Breast epithelium (tissue), 4 donors: ENCODE results near the gene SETD3. TPM values are rescaled to one million over a fixed set of nuclear protein-coding genes. Genes with fewer than 3 reads are reported as not detected.

Source experiments
- DNase-seq, 2 donors: peaks; one replicate each; pipeline ENCODE4 v3.0.0-alpha.2; 2019; ENCODE audit warnings: low spot score in 2 of 2
- H3K27ac ChIP-seq, 2 donors: fragments of 200-600 bp; sonication (generic) in 1 of 2; one replicate each; pipeline ENCODE4 v1.5.1; 2016 to 2019; ENCODE audit warnings: mild to moderate bottlenecking in 1 of 2
- H3K27me3 ChIP-seq, 2 donors: fragments of 200-600 bp; sonication (generic) in 1 of 2; one replicate each; pipeline versions ENCODE4 v1.5.1 to v1.6.0; 2017 to 2019; ENCODE audit warnings: control low read depth in 1 of 2, mild to moderate bottlenecking in 1 of 2
- H3K36me3 ChIP-seq: fragments of 200-600 bp; one replicate; pipeline ENCODE4 v1.5.1; 2019
- H3K4me1 ChIP-seq, 2 donors: fragments of 200-600 bp; sonication (generic); one replicate each; pipeline ENCODE4 v1.5.1; 2016 to 2019; ENCODE audit warnings: control low read depth in 1 of 2
- H3K4me3 ChIP-seq, 3 donors: fragments of 200-600 bp; sonication (generic); 1 replicate in 2 of 3; 2 replicates in 1 of 3; pipeline ENCODE4 v1.5.1; 2016 to 2019; ENCODE audit warnings: mild to moderate bottlenecking in 3 of 3, moderate library complexity in 2 of 3
- H3K9me3 ChIP-seq, 2 donors: fragments of 200-600 bp; sonication (generic) in 1 of 2; one replicate each; pipeline ENCODE4 v1.5.1; 2016 to 2019; ENCODE audit warnings: control low read depth in 1 of 2
- POLR2A ChIP-seq: fragments of 450-650 bp; IDR thresholded peaks from one replicate; pipeline ENCODE4 v1.6.1; 2016; ENCODE audit warnings: antibody characterized with exemption, mild to moderate bottlenecking, moderate library complexity
- POLR2AphosphoS5 ChIP-seq, 3 donors: sonication (generic); formaldehyde crosslinking; IDR thresholded peaks; one replicate each; pipeline ENCODE4 v1.6.1; 2017; ENCODE audit warnings: antibody characterized with exemption in 3 of 3
- intact Hi-C: fragments of 100-400 bp; cut with DNase I; formaldehyde crosslinking; loops from one replicate; pipeline ENCODE4 v1.15.1; 2023; ENCODE audit warnings: low total_unique reads
- total RNA-seq, 3 donors: library from RNA; depleted of rRNA; stranded (reverse); fragments of >200 nt; gene quantifications; one replicate each; pipeline ENCODE4 v1.1.0, GENCODE V29; 2016
- TF ChIP-seq, protein P1 (sequence below), 3 donors: fragments of 450-650 bp; IDR thresholded peaks; one replicate each; pipeline ENCODE4 v1.5.1; 2016 to 2017; ENCODE audit warnings: antibody characterized with exemption in 3 of 3, mild to moderate bottlenecking in 3 of 3, moderate library complexity in 3 of 3

SETD3 gene
- total RNA-seq, 3 donors from 2014 or later: 79.0 to 101 (median 89.9) TPM

DNA sequence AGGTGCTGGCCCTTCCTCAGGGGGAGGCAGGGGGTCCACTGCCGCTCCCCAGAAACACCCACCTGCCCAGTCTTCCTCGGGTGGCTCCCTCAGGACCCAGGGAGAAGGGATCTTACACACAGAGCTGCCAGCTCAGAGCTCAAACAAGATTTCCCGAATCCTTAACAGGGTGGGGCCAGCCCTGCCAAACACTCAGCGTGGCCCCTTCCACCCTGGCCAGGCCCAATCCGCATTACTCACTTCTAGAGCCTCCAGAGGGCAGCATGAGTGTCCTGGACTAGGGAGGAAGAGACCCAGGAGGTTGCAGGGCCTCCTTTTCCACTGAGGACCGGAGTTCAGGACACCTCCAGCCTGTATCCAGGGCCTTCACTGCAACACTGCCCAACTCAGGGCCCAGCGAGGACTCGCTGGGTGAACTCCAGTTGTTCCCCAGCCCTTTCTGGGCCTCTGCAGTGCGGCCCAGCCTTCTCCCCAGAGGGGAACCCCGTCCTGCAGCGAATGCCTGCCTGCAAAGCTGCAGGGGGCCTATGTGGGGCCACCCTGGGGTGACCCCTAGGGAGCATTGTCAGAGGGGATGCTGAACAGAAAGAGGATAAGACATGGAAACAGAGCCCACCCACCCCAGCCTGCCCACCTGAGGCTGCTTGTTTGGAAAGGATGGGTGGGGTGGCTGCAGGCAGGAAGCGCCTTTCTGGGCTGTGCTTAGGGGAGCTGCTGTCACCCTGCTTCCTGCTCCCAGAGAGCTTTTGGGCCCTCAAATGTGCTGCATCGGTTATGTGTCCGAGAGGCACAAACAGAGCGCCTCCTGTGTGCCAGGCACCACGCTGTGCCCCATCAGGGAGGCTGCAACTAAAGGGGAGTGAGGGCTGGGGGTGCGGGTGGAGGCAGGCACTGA is 44.4 kb upstream of the SETD3 start:
- intact Hi-C loops: no loop called here
- H3K4me1 ChIP-seq: peaks cover 0 to 8% of the 10 kb centered on the region in 2 donors
- no peak for TF ChIP-seq POLR2AphosphoS5 (IDR thresholded peaks at IDR 0.05)

DNA sequence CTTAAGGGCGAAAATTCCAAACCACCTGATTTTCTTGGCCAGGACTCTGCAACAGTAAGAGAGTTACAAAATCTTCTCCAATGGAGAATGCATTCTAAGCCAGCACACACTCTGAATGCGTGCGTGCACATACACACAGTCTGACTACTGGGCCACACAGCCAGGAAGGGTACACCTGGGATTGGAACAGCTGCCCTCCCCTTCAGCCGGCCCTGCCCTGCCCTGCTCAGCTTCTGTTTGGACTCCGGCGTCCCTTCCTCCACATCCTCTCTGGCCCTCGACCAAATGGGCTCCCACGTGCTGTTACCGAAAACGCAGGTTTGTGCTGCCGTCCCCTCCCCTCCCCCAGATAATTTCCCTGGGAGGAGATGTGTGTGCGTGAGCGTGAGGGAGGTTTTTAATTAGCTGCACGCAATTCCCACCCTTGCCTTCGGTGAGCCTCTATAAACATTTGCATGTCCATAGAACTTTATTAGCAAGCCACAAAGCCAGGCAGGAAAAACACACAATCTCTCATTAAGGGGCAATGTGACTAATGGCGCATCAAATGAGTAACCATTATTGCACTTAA is 43.5 kb upstream of the SETD3 start:
- Histone ChIP-seq H3K4me3 (no peak overlapping the region), H3K36me3 (no peaks in the 10 kb centered on the region), H3K9me3 (no peaks in the 10 kb centered on the region), H3K27ac (no peak overlapping the region), H3K4me1 (peaks cover 0 to 8% of the 10 kb centered on the region in 2 donors), H3K27me3 (no peaks in the 10 kb centered on the region)
- no peak for DNase-seq
- intact Hi-C loops: no loop called here
- TF ChIP-seq POLR2AphosphoS5 (IDR thresholded peaks at IDR 0.05) (no peak), POLR2A (no peak)
- TF ChIP-seq, protein P1, sequence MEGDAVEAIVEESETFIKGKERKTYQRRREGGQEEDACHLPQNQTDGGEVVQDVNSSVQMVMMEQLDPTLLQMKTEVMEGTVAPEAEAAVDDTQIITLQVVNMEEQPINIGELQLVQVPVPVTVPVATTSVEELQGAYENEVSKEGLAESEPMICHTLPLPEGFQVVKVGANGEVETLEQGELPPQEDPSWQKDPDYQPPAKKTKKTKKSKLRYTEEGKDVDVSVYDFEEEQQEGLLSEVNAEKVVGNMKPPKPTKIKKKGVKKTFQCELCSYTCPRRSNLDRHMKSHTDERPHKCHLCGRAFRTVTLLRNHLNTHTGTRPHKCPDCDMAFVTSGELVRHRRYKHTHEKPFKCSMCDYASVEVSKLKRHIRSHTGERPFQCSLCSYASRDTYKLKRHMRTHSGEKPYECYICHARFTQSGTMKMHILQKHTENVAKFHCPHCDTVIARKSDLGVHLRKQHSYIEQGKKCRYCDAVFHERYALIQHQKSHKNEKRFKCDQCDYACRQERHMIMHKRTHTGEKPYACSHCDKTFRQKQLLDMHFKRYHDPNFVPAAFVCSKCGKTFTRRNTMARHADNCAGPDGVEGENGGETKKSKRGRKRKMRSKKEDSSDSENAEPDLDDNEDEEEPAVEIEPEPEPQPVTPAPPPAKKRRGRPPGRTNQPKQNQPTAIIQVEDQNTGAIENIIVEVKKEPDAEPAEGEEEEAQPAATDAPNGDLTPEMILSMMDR (IDR thresholded peaks at IDR 0.05): no peak

More for the DNA sequence above, 44.4 kb upstream of the SETD3 start:
- no peaks in the 10 kb centered on the region for H3K27me3 ChIP-seq
- no peaks in the 10 kb centered on the region for H3K9me3 ChIP-seq
- no peak for DNase-seq
- no peak overlapping the region for H3K4me3 ChIP-seq
- H3K27ac ChIP-seq: no peak overlapping the region
- H3K36me3 ChIP-seq: no peaks in the 10 kb centered on the region

DNA sequence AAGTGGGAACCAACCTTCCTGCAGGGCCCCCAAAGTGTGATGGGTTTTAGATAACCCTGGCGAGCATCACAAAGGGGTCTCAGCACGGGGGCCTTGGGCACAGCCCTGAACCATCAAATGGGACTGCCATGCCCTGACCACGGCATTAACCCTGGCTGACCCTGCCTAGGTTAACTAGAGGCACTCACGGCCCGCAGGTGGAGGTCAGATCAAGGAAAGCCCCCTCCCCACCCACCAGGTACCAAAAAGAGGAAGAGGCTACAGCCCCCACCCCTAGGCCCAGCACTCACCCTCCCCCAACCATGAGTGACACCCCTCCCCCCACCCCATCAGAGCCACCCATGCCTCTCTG is 43.0 kb upstream of the SETD3 start:
- peaks cover 0 to 8% of the 10 kb centered on the region in 2 donors for H3K4me1 ChIP-seq
- H3K4me3 ChIP-seq: no peak overlapping the region
- DNase-seq: no peak
- intact Hi-C loops: no loop called here
- no peaks in the 10 kb centered on the region for H3K27me3 ChIP-seq
- H3K27ac ChIP-seq: no peak overlapping the region
- no peak for TF ChIP-seq POLR2A
- no peaks in the 10 kb centered on the region for H3K9me3 ChIP-seq
- no peaks in the 10 kb centered on the region for H3K36me3 ChIP-seq

DNA sequence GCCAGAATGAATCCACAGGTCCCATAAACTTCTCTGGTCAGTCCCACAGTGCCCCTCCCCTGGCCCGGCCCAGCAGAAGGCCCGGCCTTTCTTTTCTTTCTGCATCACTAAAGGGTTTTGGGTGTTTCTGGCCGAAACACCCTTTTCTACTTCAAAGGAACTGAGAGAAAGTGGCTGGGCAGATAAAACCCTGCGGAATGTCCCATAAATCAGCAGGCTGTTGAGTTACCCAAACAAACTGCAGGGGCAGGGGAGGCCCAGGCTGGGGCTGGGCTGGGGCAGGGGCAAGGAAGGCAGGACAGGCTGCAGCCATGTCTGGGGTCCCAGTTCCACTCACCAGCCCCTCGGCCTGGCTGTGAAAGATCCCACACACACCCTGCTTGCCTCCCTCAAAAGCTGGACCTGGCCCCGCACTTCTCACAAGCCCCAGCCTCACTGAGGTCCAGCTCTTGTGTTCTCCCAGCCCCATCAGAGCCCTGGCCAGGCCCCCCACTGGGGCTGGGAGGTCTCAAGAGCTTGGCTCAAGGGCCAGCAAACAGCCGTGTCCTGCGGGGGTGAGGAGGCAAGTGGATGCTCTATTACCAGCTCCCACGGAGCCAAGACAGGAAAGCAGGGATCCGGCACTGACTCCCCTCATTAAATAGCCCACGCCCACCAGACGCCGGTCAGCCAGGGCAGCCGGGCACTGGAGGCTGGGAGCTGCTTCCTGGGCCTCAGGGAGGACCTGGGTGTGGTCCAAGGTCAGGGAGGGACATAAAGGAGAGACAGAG is 42.5 kb upstream of the SETD3 start:
- Histone ChIP-seq H3K4me3 (no peak overlapping the region), H3K36me3 (no peaks in the 10 kb centered on the region), H3K4me1 (peaks cover 0 to 8% of the 10 kb centered on the region in 2 donors), H3K27ac (no peak overlapping the region), H3K9me3 (no peaks in the 10 kb centered on the region), H3K27me3 (no peaks in the 10 kb centered on the region)
- no peak for DNase-seq
- TF ChIP-seq, protein P1 (IDR thresholded peaks at IDR 0.05): no peak
- TF ChIP-seq POLR2A (no peak), POLR2AphosphoS5 (IDR thresholded peaks at IDR 0.05) (no peak)
- intact Hi-C loops: no loop called here

DNA sequence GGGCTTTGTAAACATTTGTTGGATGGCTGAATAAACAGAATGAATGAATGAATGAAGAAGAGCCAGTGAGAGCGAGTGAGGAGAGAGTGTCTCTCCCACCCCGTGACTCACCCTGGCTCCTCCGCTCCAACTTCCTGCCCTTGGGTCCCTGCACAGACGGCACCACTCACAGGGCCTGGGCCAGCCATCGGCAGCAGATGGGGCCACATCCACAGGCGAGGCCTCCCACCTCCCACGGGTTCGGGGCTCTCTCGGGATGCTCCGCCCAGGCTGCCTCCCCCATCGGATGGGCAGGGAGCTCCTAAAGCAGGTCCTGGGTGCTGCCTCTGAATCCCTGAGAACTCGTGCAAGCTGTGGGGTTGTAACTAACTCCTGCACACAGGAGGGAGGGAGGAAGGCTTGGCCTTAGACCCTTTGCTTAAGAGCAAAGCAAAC is 41.8 kb upstream of the SETD3 start:
- H3K27me3 ChIP-seq: no peaks in the 10 kb centered on the region
- no peaks in the 10 kb centered on the region for H3K36me3 ChIP-seq
- peaks cover 0 to 8% of the 10 kb centered on the region in 2 donors for H3K4me1 ChIP-seq
- no peak for DNase-seq
- no peak for TF ChIP-seq POLR2AphosphoS5 (IDR thresholded peaks at IDR 0.05)
- TF ChIP-seq, protein P1 (IDR thresholded peaks at IDR 0.05): no peak
- no peak for TF ChIP-seq POLR2A
- intact Hi-C loops: no loop called here
- no peak overlapping the region for H3K4me3 ChIP-seq
- H3K9me3 ChIP-seq: no peaks in the 10 kb centered on the region
- no peak overlapping the region for H3K27ac ChIP-seq
